Fibroblast of skin of left quadriceps (primary cell): Measurements from ENCODE around the gene AKAP13.

Experiments
- DNase-seq, 2 experiments: peaks; one replicate each; pipeline ENCODE4 v3.0.0-alpha.2; 2013; ENCODE audit warnings: low read depth in 2 of 2

Gene AKAP13

GRCh38 chr15:85704066-85704465, 323.7 kb downstream of the AKAP13 start:
- DNase-seq, result no peak

GRCh38 chr15:85704720-85705429, 324.5 kb downstream of the AKAP13 start:
- DNase-seq, result no peak

GRCh38 chr15:85706779-85707518, 326.5 kb downstream of the AKAP13 start:
- no peak for DNase-seq

GRCh38 chr15:85707519-85708338, 327.3 kb downstream of the AKAP13 start:
- no peak for DNase-seq

- DNase-seq, result no peak
Observed at GRCh38 chr15:85708402-85708941, 328.1 kb downstream of the AKAP13 start.

- DNase-seq, result no peak
Observed at GRCh38 chr15:85709250-85709649, 328.8 kb downstream of the AKAP13 start.

- no peak for DNase-seq
Observed at GRCh38 chr15:85710340-85710842, 330.0 kb downstream of the AKAP13 start.

GRCh38 chr15:85711580-85712192, 331.3 kb downstream of the AKAP13 start:
- DNase-seq, result no peak

- DNase-seq, result no peak
Observed at GRCh38 chr15:85716261-85716660, 335.9 kb downstream of the AKAP13 start.

GRCh38 chr15:85717212-85717611, 336.8 kb downstream of the AKAP13 start:
- DNase-seq, result no peak

- no peak for DNase-seq
Observed at GRCh38 chr15:85718271-85718971, 338.0 kb downstream of the AKAP13 start.

- no peak for DNase-seq
Observed at GRCh38 chr15:85718981-85719380, 338.6 kb downstream of the AKAP13 start.

GRCh38 chr15:85722374-85723152, 342.2 kb downstream of the AKAP13 start:
- no peak for DNase-seq

GRCh38 chr15:85723960-85724945, 343.9 kb downstream of the AKAP13 start:
- no peak for DNase-seq

- DNase-seq, result no peak
Observed at GRCh38 chr15:85725019-85725418, 344.6 kb downstream of the AKAP13 start.

GRCh38 chr15:85725564-85725963, 345.2 kb downstream of the AKAP13 start:
- DNase-seq, result no peak

GRCh38 chr15:85726454-85726853, 346.1 kb downstream of the AKAP13 start:
- DNase-seq, result no peak

GRCh38 chr15:85727068-85727467, 346.7 kb downstream of the AKAP13 start:
- no peak for DNase-seq
